Measurements from ENCODE around the gene DCUN1D1.

Gene DCUN1D1

DNA sequence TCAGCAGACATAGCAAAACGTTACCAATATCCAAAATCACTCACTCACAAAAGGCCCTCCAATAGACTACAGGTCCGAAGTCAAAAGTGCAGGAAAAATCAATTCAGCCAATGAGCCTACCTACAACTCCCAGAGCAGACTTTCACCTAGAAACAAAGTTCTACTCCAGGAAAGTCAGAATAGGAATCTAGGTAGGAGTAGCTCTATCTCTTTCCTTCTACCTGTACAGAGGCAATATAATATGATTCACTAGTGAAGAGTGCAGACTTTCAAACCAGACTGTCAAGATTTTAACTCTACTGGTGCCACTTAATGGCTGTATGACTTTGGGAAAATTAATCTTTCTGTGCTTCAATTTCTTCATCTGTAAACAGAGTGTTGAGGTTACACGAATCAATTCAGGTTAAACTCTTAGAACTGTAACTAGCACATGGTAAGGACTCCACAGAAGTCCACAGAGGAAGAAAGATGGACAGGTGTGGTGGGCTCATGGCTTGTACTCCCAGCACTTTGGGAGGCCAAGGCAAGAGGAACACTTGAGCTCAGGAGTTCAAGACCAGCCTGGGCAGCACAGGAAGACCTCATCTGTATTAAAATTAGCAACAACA is 9.4 kb downstream of the DCUN1D1 start:
- TF ChIP-seq ARNT (IDR thresholded peaks at IDR 0.05) (no peak), NFRKB (IDR thresholded peaks at IDR 0.05) (no peak), ELF4 (IDR thresholded peaks at IDR 0.05) (no peak), L3MBTL2 (conservative IDR thresholded peaks at IDR 0.05) (no peak), TARDBP (IDR thresholded peaks at IDR 0.05) (no peak), CTBP1 (IDR thresholded peaks at IDR 0.05; ENCODE audit: borderline replicate concordance) (no peak), FOXK2 (IDR thresholded peaks at IDR 0.05) (no peak), LEF1 (IDR thresholded peaks at IDR 0.05; ENCODE audit: borderline replicate concordance) (no peak), SUZ12 (IDR thresholded peaks at IDR 0.05) (no peak)
- DNase-seq (ENCODE audit: extremely low spot score), result no peak
- ChIA-PET CTCF (no interaction called here), POLR2A (no interaction called here)

DNA sequence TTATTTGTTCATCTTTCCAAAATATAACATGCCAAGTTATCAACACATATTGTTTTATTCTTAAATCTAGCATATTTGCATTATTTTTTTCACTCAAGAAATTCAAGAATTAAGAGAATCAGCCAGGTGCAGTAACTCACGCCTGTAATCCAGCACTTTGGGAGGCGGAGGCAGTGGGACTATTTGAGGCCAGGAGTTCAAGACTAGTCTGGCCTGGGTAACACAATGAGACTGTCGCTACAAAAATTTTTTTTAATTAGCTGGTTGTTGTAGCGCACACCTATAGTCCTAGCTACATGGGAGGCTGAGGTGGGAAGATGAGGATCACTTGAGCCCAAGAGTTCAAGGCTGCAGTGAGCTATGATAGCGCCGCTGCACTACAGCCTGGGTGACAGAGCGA is 10.5 kb downstream of the DCUN1D1 start:
- CTCF ChIA-PET, result interaction anchor here (0.7 kb wide), 1 partner anchor 19 kb away, joined by 3 read pairs; no protein-coding TSS in a partner anchor
- POLR2A ChIA-PET, result no interaction called here
- TF ChIP-seq SUZ12 (IDR thresholded peaks at IDR 0.05) (no peak), SP1 (IDR thresholded peaks at IDR 0.05) (no peak), LEF1 (IDR thresholded peaks at IDR 0.05; ENCODE audit: borderline replicate concordance) (no peak), TARDBP (IDR thresholded peaks at IDR 0.05) (no peak), ARNT (IDR thresholded peaks at IDR 0.05) (no peak), L3MBTL2 (conservative IDR thresholded peaks at IDR 0.05) (no peak), BHLHE40 (IDR thresholded peaks at IDR 0.05; ENCODE audit: borderline replicate concordance) (no peak), FOXK2 (IDR thresholded peaks at IDR 0.05) (no peak), FOXA1 (IDR thresholded peaks at IDR 0.05) (no peak), HDGF (IDR thresholded peaks at IDR 0.05; ENCODE audit: borderline replicate concordance) (no peak), NFRKB (IDR thresholded peaks at IDR 0.05) (no peak), FOXM1 (IDR thresholded peaks at IDR 0.05; ENCODE audit: borderline replicate concordance) (no peak), ELF4 (IDR thresholded peaks at IDR 0.05) (no peak), CTBP1 (IDR thresholded peaks at IDR 0.05; ENCODE audit: borderline replicate concordance) (no peak), ZNF384 (IDR thresholded peaks at IDR 0.05) (no peak)
- TF ChIP-seq, protein P1, sequence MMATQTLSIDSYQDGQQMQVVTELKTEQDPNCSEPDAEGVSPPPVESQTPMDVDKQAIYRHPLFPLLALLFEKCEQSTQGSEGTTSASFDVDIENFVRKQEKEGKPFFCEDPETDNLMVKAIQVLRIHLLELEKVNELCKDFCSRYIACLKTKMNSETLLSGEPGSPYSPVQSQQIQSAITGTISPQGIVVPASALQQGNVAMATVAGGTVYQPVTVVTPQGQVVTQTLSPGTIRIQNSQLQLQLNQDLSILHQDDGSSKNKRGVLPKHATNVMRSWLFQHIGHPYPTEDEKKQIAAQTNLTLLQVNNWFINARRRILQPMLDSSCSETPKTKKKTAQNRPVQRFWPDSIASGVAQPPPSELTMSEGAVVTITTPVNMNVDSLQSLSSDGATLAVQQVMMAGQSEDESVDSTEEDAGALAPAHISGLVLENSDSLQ (IDR thresholded peaks at IDR 0.05), result no peak
- DNase-seq (ENCODE audit: extremely low spot score), result no peak

DNA sequence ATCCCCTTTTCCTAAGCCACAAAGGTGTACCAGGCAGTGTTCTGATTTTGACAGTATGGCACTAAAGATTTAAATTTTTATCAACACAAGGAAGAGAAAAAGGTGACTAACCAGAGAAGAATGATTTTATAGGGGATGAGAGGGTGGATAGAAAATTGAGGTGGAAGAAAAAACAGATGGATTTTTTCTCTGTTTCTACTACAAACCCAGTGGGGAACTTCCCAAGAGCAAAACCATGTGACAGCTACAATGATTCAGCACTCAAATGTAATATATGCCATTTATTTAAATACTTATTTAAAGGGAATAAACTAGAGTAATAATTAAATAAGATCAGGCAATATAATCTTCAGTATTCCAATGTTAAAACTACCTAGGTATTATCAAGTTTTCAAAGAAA is 11.1 kb downstream of the DCUN1D1 start:
- ChIA-PET CTCF (interaction anchor here (0.6 kb wide), 1 partner anchor 20 kb away, joined by 3 read pairs; no protein-coding TSS in a partner anchor), POLR2A (no interaction called here)
- TF ChIP-seq, protein P1 (IDR thresholded peaks at IDR 0.05), result no peak
- TF ChIP-seq FOXM1 (IDR thresholded peaks at IDR 0.05; ENCODE audit: borderline replicate concordance) (no peak), NFRKB (IDR thresholded peaks at IDR 0.05) (no peak), SUZ12 (IDR thresholded peaks at IDR 0.05) (no peak)
- no peak for DNase-seq (ENCODE audit: extremely low spot score)

DNA sequence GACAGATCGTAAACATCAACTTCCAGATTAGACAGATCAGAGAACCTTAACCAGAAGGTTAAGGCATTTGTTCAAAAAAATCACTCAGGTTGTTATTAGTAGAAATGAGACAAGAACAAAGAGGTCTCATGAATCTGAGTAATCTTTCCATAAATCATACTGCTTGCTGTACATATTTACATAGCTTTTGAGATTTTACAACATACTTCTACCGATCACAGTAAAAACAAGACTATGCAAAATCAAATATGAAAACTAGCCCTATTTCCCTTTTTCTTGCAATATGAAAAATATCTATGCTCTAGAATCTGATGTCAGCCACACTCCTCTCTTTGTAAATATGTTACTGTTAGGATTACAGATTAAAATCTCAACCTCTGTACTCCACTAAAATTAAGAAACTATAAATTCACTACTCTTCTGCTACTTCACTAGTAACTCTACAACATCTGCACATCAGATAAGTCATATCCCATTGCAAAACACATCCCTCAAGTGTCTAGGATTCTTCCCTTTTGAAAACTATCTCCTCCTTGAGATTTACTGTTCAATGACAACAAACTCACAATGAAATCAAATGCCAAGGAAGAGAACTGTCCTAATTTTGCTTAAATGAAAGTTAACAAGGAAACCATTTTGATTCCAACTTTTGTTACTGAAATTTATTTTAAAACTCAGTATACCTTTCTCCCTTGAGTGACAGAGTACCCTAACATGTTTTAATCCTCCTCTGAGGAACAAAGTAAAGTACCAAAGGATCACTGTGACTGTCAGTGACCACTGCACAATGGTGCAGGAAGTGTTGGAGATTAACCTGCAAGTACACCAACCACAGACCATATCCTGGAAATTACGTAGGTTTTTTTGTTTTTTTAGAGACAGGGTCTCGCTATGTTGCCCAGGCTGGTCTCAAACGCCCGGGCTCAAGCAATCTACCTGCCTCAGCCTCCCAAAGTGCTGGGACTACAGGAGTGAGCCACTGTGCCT is 12.8 kb downstream of the DCUN1D1 start:
- ChIA-PET CTCF (no interaction called here), POLR2A (no interaction called here)
- TF ChIP-seq SP1 (IDR thresholded peaks at IDR 0.05), result no peak
- TF ChIP-seq, protein P1 (IDR thresholded peaks at IDR 0.05), result no peak
- TF ChIP-seq HDGF (IDR thresholded peaks at IDR 0.05; ENCODE audit: borderline replicate concordance), result no peak
- TF ChIP-seq ELF4 (IDR thresholded peaks at IDR 0.05), result no peak
- no peak for TF ChIP-seq LEF1 (IDR thresholded peaks at IDR 0.05; ENCODE audit: borderline replicate concordance)
- no peak for DNase-seq (ENCODE audit: extremely low spot score)

DNA sequence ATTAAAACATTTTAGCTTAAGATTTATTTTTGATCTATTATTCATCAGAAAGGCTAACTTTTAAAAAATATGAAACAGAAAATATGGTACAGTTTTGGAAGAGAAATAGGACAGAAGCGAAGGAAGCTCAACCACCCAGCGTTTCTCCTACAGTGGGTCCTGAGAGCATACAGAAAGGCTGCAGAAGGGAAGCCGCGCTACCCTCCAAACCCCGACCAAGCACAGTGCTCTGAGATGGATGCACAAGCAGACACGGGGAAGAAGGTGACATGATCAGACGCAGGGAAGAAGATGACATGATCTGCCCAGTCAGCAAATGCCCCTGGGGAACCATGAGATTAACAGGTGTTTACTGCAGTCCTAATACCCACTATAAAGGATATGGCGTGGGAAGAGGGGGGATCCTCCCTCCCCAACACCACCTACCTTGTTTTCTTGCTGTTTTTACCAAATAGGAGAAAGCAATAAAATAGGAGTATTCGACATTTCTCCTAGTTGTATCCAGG is 14.4 kb downstream of the DCUN1D1 start:
- ChIA-PET CTCF (no interaction called here), POLR2A (no interaction called here)
- no peak for TF ChIP-seq BHLHE40 (IDR thresholded peaks at IDR 0.05; ENCODE audit: borderline replicate concordance)
- TF ChIP-seq ELF4 (IDR thresholded peaks at IDR 0.05), result no peak
- TF ChIP-seq SP1 (IDR thresholded peaks at IDR 0.05), result no peak
- no peak for DNase-seq (ENCODE audit: extremely low spot score)

- CTCF ChIA-PET, result no interaction called here
- no peak for DNase-seq (ENCODE audit: extremely low spot score)
- POLR2A ChIA-PET, result no interaction called here
- TF ChIP-seq FOXA1 (IDR thresholded peaks at IDR 0.05), result no peak
- TF ChIP-seq ELF4 (IDR thresholded peaks at IDR 0.05), result no peak
- TF ChIP-seq LEF1 (IDR thresholded peaks at IDR 0.05; ENCODE audit: borderline replicate concordance), result no peak
Observed at GRCh38 chr3:182964179-182964578, 16.2 kb downstream of the DCUN1D1 start.
